DOHH2 (cell line): ENCODE measurements around the gene FNDC11.

Experiments used
- H3F3A ChIP-seq: fragments of 200-600 bp; sonication (generic), shearing (Covaris generic); 2 replicates; pipeline ENCODE4 v1.6.0; 2016; ENCODE audit warnings: antibody characterized with exemption, mild to moderate bottlenecking; ENCODE audit not compliant: control insufficient read depth, insufficient read depth
- H3K27ac ChIP-seq: fragments of 200-600 bp; sonication (generic); 2 replicates; pipeline ENCODE4 v1.5.1; 2014; ENCODE audit warnings: low read depth, mild to moderate bottlenecking, low read length, moderate library complexity
- H3K27me3 ChIP-seq: fragments of 200-600 bp; sonication (generic); 2 replicates; pipeline ENCODE4 v1.6.1; 2014; ENCODE audit warnings: mild to moderate bottlenecking, low read length, mixed read lengths; ENCODE audit not compliant: control insufficient read depth
- H3K36me3 ChIP-seq: fragments of 200-600 bp; sonication (generic); 2 replicates; pipeline ENCODE4 v1.6.1; 2014; ENCODE audit warnings: mild to moderate bottlenecking, low read length, moderate library complexity, mixed read lengths; ENCODE audit not compliant: control insufficient read depth
- H3K4me1 ChIP-seq: fragments of 200-600 bp; sonication (generic); 2 replicates; pipeline ENCODE4 v1.6.1; 2014; ENCODE audit warnings: mild to moderate bottlenecking, low read length, mixed read lengths; ENCODE audit not compliant: control insufficient read depth
- H3K4me2 ChIP-seq: fragments of 200-600 bp; sonication (generic); 2 replicates; pipeline ENCODE4 v1.6.0; 2014; ENCODE audit warnings: mild to moderate bottlenecking, low read length, moderate library complexity
- H3K4me3 ChIP-seq: fragments of 200-600 bp; sonication (generic); 2 replicates; pipeline ENCODE4 v1.5.1; 2014; ENCODE audit warnings: mild to moderate bottlenecking, low read length, mixed read lengths
- H3K79me2 ChIP-seq: fragments of 200-600 bp; sonication (generic); 2 replicates; pipeline ENCODE4 v1.6.1; 2014; ENCODE audit warnings: mild to moderate bottlenecking, low read length, mixed read lengths; ENCODE audit not compliant: control insufficient read depth
- H3K9me2 ChIP-seq: fragments of 200-600 bp; sonication (generic); replicated peaks from 2 replicates; pipeline ENCODE4 v1.6.1; 2014; ENCODE audit warnings: mild to moderate bottlenecking, low read length, mixed read lengths; ENCODE audit not compliant: control insufficient read depth
- H3K9me3 ChIP-seq: fragments of 200-600 bp; sonication (generic); 2 replicates; pipeline ENCODE4 v1.6.1; 2014; ENCODE audit warnings: antibody characterized with exemption, low read length, mixed read lengths; ENCODE audit not compliant: control insufficient read depth, insufficient read depth
- H4K20me1 ChIP-seq: fragments of 200-600 bp; sonication (generic); 2 replicates; pipeline ENCODE4 v1.6.0; 2014; ENCODE audit warnings: low read depth, mild to moderate bottlenecking, antibody characterized with exemption, low read length, moderate library complexity; ENCODE audit not compliant: control insufficient read depth, insufficient read depth
- EZH2phosphoT487 ChIP-seq: fragments of 200-600 bp; sonication (generic); IDR thresholded peaks from 2 replicates; pipeline ENCODE4 v1.6.1; 2017; ENCODE audit warnings: borderline replicate concordance, mild to moderate bottlenecking, antibody characterized with exemption, low read length, moderate library complexity, mixed read lengths
- TF ChIP-seq, protein P1 (sequence below): fragments of 200-600 bp; sonication (generic); IDR thresholded peaks from one replicate; pipeline ENCODE4 v1.5.1; 2014; ENCODE audit warnings: antibody characterized with exemption, mild to moderate bottlenecking, low read depth, low read length; ENCODE audit not compliant: poor library complexity, severe bottlenecking

Gene FNDC11

DNA sequence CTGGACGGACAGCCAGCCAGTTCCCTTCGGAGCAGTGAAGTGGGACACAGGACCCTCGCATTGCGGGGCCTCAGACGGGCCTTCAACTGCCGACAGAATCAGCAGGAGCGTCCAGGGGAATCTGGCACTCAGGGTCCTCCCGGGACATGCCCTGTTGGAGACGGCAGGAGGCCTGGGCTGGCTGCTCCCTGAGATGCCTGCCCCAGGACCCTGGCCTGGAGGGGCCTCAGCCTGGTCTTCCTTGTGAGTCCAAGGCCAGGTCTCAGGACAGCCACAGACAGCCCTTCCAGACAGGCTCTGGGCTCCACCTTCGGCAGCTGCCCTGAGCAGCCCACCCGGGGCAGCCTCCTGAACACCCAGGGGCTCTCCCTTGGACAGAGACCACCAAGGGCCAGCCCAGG, 34.7 kb downstream of the FNDC11 start:
- H3K9me2 ChIP-seq: no peaks in the 10 kb centered on the region
- no peaks in the 10 kb centered on the region for H3K4me1 ChIP-seq
- no peak overlapping the region for H3K4me2 ChIP-seq
- H3K27me3 ChIP-seq: no peaks in the 10 kb centered on the region
- no peaks in the 10 kb centered on the region for H4K20me1 ChIP-seq
- no peaks in the 10 kb centered on the region for H3K79me2 ChIP-seq
- peaks cover 25% of the 10 kb centered on the region; the same call in 1 of the 2 replicates for H3K36me3 ChIP-seq
- TF ChIP-seq EZH2phosphoT487: no peak
- TF ChIP-seq, protein P1, sequence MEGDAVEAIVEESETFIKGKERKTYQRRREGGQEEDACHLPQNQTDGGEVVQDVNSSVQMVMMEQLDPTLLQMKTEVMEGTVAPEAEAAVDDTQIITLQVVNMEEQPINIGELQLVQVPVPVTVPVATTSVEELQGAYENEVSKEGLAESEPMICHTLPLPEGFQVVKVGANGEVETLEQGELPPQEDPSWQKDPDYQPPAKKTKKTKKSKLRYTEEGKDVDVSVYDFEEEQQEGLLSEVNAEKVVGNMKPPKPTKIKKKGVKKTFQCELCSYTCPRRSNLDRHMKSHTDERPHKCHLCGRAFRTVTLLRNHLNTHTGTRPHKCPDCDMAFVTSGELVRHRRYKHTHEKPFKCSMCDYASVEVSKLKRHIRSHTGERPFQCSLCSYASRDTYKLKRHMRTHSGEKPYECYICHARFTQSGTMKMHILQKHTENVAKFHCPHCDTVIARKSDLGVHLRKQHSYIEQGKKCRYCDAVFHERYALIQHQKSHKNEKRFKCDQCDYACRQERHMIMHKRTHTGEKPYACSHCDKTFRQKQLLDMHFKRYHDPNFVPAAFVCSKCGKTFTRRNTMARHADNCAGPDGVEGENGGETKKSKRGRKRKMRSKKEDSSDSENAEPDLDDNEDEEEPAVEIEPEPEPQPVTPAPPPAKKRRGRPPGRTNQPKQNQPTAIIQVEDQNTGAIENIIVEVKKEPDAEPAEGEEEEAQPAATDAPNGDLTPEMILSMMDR: no peak
- no peaks in the 10 kb centered on the region for H3F3A ChIP-seq
- no peak overlapping the region for H3K27ac ChIP-seq
- no peaks in the 10 kb centered on the region for H3K9me3 ChIP-seq
- no peak overlapping the region for H3K4me3 ChIP-seq

DNA sequence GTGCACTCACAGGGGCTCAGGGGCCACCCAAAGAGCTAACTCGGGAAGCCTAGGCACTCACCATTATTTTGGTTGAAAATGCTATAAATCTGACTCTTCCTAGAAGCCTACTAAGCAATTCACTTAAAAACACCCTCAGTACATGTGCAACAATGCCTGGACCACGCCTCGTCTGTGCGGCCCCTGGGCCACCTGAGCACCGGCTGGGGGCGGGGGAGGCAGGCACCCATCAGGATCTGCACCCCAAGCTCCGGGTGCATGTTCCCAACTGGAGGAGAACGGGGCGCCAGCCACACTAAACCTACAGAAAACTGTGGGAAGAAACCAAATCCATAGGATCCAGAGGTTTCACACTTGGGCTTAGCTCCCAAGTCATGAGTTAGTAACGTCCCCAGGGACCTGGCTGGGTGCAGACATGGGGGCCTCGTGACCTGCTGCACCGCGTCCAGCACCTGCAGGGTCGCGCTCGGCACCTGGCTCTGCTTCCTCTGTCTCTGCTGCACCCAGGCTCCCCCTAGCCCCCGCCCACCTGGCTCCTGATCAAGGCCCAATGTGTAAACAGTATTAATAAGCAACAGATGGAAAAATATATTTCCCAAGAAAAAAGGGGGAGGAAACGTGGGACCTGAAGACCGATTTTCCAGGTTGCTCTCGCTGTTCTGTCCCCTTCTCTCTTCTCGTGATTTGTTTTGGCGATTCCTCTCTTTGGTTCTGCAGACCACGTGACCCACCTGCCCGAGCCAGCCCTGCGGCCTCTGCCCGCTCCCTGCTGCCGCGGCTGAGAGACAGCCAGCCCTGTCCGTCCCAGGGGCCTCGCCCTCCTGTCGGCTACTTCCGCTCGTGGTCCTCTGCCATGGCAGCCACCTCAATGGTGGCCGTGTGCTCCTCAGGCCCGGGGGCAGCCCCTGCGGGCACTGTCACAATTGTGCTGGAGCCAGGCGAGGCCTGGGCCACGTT, 35.6 kb downstream of the FNDC11 start:
- H3K4me3 ChIP-seq: no peak overlapping the region
- H3K9me3 ChIP-seq: no peaks in the 10 kb centered on the region
- no peaks in the 10 kb centered on the region for H4K20me1 ChIP-seq
- H3K36me3 ChIP-seq: peaks cover 25% of the 10 kb centered on the region; the same call in 1 of the 2 replicates
- H3K79me2 ChIP-seq: no peaks in the 10 kb centered on the region
- H3K4me2 ChIP-seq: no peak overlapping the region
- no peak overlapping the region for H3K27ac ChIP-seq
- TF ChIP-seq, protein P1: no peak
- no peak for TF ChIP-seq EZH2phosphoT487
- no peaks in the 10 kb centered on the region for H3K27me3 ChIP-seq
- H3F3A ChIP-seq: no peaks in the 10 kb centered on the region
- H3K4me1 ChIP-seq: no peaks in the 10 kb centered on the region
- no peaks in the 10 kb centered on the region for H3K9me2 ChIP-seq

DNA sequence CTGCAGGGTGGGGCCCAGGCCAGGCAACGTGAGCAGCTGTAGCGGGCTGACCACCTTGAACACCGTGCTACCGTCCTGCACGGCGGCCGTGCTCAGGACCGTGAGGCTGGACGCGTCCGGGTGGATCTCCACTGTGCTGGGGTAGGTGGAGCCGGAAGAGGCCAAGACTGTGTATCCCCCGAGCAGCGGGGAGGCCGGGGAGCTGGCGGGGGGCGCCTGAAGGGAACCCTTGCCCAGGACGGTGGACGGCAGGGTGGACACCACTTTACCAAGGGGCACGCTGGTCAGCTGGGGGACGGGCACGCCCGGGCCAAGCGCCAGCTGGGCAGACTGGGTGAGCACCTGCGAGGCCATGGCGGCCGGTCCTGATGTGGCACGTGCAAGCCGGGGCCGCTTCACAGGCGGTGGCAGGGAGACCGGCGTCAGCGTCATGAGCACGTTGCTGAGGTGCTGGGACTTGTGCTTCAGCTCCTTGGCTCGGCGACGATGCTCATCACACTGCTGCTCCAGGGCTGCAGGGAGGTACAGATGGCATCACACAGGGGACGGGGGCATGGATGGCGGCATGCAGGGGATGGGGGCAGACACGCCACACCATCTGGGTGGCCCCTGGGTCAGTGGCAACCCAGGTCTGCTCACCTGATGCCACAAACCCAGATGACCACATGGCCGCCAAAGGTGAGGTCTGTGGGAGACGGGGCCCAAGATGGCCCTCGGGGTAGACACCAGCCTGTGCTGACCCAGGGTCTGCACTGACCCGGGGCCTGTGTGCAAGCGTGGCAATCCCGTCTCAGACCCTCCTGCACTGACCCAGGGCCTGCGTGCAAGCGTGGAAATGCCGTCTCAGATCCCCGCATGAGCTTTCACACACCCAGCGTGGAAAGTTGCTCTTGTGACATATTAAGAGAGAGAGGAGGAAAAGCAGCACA, 36.5 kb downstream of the FNDC11 start:
- no peaks in the 10 kb centered on the region for H3K4me1 ChIP-seq
- no peaks in the 10 kb centered on the region for H3K79me2 ChIP-seq
- no peaks in the 10 kb centered on the region for H3F3A ChIP-seq
- H3K4me3 ChIP-seq: no peak overlapping the region
- H3K36me3 ChIP-seq: peaks cover 28% of the 10 kb centered on the region; the same call in 1 of the 2 replicates
- H3K27ac ChIP-seq: no peak overlapping the region
- no peaks in the 10 kb centered on the region for H4K20me1 ChIP-seq
- TF ChIP-seq, protein P1: no peak
- TF ChIP-seq EZH2phosphoT487: no peak
- H3K9me2 ChIP-seq: no peaks in the 10 kb centered on the region
- no peaks in the 10 kb centered on the region for H3K9me3 ChIP-seq
- H3K4me2 ChIP-seq: no peak overlapping the region
- no peaks in the 10 kb centered on the region for H3K27me3 ChIP-seq
